Measurements from ENCODE around the gene RASGRF1. TPM values are rescaled to one million over a fixed set of nuclear protein-coding genes. Genes with fewer than 3 reads are reported as not detected.

RASGRF1 gene
- total and polyA plus RNA-seq, 2 donors (not counting 1 experiment from before 2014, with no cell fraction given): 1.0 to 9.4 TPM

DNA sequence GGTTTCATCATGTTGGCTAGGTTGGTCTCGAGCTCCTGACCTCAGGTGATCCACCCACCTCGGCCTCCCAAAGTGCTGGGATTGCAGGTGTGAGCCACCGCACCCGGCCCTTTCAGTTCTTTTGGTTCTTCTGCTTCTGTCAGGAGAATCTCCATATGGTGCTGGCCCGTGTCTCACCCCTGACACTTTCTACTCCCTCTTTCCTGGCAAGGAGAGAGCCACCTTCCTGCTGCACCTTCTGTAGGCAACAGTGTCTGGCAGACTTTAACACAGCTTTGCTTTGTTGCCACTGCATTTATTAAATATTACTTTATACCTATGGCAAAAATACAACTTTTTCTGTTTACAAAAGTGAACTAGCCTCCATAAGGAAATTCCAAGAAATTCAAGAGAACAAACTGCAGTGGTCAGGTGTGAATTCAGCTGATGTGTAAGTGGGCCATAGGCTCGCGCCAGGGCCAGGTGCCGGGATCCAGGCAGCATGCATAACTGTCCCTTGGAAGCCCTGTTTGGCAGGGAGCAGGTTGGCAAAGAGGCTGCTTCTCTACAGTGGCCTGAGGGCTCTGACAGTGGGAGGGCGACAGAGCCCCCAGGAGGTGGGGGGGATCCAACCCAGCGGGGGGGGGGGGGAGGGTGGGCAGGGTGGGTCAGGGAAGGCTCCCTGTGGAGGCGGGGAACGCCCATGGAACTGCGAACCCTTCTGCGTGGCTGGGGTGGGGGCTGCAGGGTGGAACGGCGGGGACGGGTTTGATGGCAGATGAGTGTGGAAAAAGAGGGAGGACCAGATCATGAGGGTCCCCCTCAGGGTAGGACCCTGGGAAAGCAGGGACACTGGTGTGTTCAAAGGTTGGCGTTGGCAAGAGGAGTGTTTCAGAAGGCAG lies 166.9 kb downstream of the RASGRF1 start:
- ATAC-seq (ENCODE audit: low read depth): no peak
- no peak overlapping the region for H3K4me3 ChIP-seq (ENCODE audit: control extremely low read depth in 1 of 5, extremely low read depth in 1 of 5, insufficient read depth in 1 of 5, low read depth in 2 of 5, low read length in 4 of 5)
- peaks cover 16% of the 10 kb centered on the region for H4K20me1 ChIP-seq (ENCODE audit: control insufficient read depth, insufficient read depth, low read length, poor library complexity, severe bottlenecking)
- DNase-seq: no peak
- H3K4me2 ChIP-seq (replicated peaks; ENCODE audit: low read depth, low read length, poor library complexity, severe bottlenecking): no peak overlapping the region
- WGBS (ENCODE audit: insufficient coverage): 97% methylated on average over 10 of the region's 18 CpGs
- no peak overlapping the region for H3K4me3 Mint-ChIP-seq
- H3K36me3 ChIP-seq (replicated peaks in 1 of 2; ENCODE audit: control extremely low read depth in 1 of 2, control insufficient read depth in 1 of 2, extremely low read depth in 1 of 2, insufficient read depth in 2 of 2, low read length in 1 of 2): peaks cover 10 to 75% of the 10 kb centered on the region in 2 experiments
- no peak for TF ChIP-seq EZH2 (IDR thresholded peaks at IDR 0.05; ENCODE audit: borderline replicate concordance, insufficient read depth, low read depth, low read length, poor library complexity, severe bottlenecking)
- TF ChIP-seq, protein P1, sequence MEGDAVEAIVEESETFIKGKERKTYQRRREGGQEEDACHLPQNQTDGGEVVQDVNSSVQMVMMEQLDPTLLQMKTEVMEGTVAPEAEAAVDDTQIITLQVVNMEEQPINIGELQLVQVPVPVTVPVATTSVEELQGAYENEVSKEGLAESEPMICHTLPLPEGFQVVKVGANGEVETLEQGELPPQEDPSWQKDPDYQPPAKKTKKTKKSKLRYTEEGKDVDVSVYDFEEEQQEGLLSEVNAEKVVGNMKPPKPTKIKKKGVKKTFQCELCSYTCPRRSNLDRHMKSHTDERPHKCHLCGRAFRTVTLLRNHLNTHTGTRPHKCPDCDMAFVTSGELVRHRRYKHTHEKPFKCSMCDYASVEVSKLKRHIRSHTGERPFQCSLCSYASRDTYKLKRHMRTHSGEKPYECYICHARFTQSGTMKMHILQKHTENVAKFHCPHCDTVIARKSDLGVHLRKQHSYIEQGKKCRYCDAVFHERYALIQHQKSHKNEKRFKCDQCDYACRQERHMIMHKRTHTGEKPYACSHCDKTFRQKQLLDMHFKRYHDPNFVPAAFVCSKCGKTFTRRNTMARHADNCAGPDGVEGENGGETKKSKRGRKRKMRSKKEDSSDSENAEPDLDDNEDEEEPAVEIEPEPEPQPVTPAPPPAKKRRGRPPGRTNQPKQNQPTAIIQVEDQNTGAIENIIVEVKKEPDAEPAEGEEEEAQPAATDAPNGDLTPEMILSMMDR (IDR thresholded peaks at IDR 0.05): no peak
- peak overlapping the region; percentile 81 for H3K27ac Mint-ChIP-seq
- CTCF ChIA-PET: interaction anchor here (0.7 to 5.0 kb wide), 5 partner anchors 13 to 261 kb away, joined by 3 to 25 read pairs (median 5); no protein-coding TSS in a partner anchor
- H3K9me3 ChIP-seq (ENCODE audit: control extremely low read depth in 1 of 3, control insufficient read depth in 2 of 3, insufficient read depth in 1 of 3, low read length in 2 of 3): no peaks in the 10 kb centered on the region
- POLR2A ChIA-PET: interaction anchor here (0.7 kb wide), 1 partner anchor 100 kb away, joined by 6 read pairs; no protein-coding TSS in a partner anchor
- H3K4me1 ChIP-seq (ENCODE audit: control insufficient read depth in 2 of 2, insufficient read depth in 2 of 2, low read length in 2 of 2): no peaks in the 10 kb centered on the region
- no peak overlapping the region for H2AFZ ChIP-seq (ENCODE audit: insufficient read depth, low read depth, low read length, poor library complexity, severe bottlenecking)
- no peak overlapping the region for H3K9ac ChIP-seq (ENCODE audit: low read length)
- no peaks in the 10 kb centered on the region for H3K9me3 Mint-ChIP-seq (ENCODE audit: insufficient read depth)
- intact Hi-C loops (cut with micrococcal nuclease): loop anchor here (5.0 kb wide), 1 partner anchor 54 kb away; no protein-coding TSS in a partner anchor
- H3K79me2 ChIP-seq (ENCODE audit: control insufficient read depth, insufficient read depth, low read length): peaks cover 7% of the 10 kb centered on the region
- H3K27ac ChIP-seq (ENCODE audit: low read length in 2 of 2): no peak overlapping the region
- no peaks in the 10 kb centered on the region for H3K27me3 ChIP-seq (replicated peaks in 1 of 4; ENCODE audit: control extremely low read depth in 1 of 4, control insufficient read depth in 3 of 4, insufficient read depth in 4 of 4, low read length in 3 of 4)
- peaks cover 6% of the 10 kb centered on the region for H3K4me1 Mint-ChIP-seq
- no peaks in the 10 kb centered on the region for H3K27me3 Mint-ChIP-seq

DNA sequence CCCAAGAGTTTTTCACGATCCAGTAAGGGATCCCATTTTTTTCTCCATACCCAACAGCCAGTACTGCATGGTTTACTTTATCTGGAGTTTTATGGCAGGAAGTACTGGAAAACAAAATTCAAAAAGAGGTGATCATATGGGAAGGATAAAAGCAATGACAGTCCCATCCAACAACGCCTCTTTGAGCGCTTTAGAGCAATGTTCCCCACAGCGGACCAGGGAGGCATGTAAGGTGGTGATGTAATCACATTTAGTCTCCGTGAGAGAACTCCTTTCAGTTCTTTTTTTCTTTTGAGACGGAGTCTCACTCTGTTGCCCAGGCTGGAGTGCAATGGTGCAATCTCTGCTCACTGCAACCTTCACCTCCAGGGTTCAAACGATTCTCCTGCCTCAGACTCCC lies 167.6 kb downstream of the RASGRF1 start:
- ATAC-seq (ENCODE audit: low read depth): peak; percentile 26
- no peak overlapping the region for H3K4me3 Mint-ChIP-seq
- CTCF ChIA-PET: interaction anchor here (0.7 to 5.0 kb wide), 2 partner anchors 17 to 101 kb away, joined by 3 to 25 read pairs; no protein-coding TSS in a partner anchor

More for the DNA sequence above, 167.6 kb downstream of the RASGRF1 start:
- no peaks in the 10 kb centered on the region for H3K27me3 ChIP-seq (replicated peaks in 1 of 4; ENCODE audit: control extremely low read depth in 1 of 4, control insufficient read depth in 3 of 4, insufficient read depth in 4 of 4, low read length in 3 of 4)
- peaks cover 10 to 78% of the 10 kb centered on the region in 2 experiments for H3K36me3 ChIP-seq (replicated peaks in 1 of 2; ENCODE audit: control extremely low read depth in 1 of 2, control insufficient read depth in 1 of 2, extremely low read depth in 1 of 2, insufficient read depth in 2 of 2, low read length in 1 of 2)
- H3K27ac ChIP-seq (ENCODE audit: low read length in 2 of 2): no peak overlapping the region
- intact Hi-C loops (cut with micrococcal nuclease): loop anchor here (5.0 kb wide), 1 partner anchor 54 kb away; no protein-coding TSS in a partner anchor
- peaks cover 6% of the 10 kb centered on the region for H3K4me1 Mint-ChIP-seq
- no peaks in the 10 kb centered on the region for H3K27me3 Mint-ChIP-seq
- H3K9me3 ChIP-seq (ENCODE audit: control extremely low read depth in 1 of 3, control insufficient read depth in 2 of 3, insufficient read depth in 1 of 3, low read length in 2 of 3): no peaks in the 10 kb centered on the region
- H3K79me2 ChIP-seq (ENCODE audit: control insufficient read depth, insufficient read depth, low read length): peaks cover 7% of the 10 kb centered on the region
- no peak for DNase-seq
- 63% methylated on average over 4 of the region's 7 CpGs for WGBS (ENCODE audit: insufficient coverage)
- no peak overlapping the region for H3K4me3 ChIP-seq (ENCODE audit: control extremely low read depth in 1 of 5, extremely low read depth in 1 of 5, insufficient read depth in 1 of 5, low read depth in 2 of 5, low read length in 4 of 5)
- H3K27ac Mint-ChIP-seq: peak overlapping the region; percentile 50
- H3K4me2 ChIP-seq (replicated peaks; ENCODE audit: low read depth, low read length, poor library complexity, severe bottlenecking): no peak overlapping the region
- POLR2A ChIA-PET: interaction anchor here (1.3 kb wide), 1 partner anchor 13 kb away, joined by 8 read pairs; no protein-coding TSS in a partner anchor
- TF ChIP-seq, protein P1 (IDR thresholded peaks at IDR 0.05): no peak
- no peak for TF ChIP-seq EZH2 (IDR thresholded peaks at IDR 0.05; ENCODE audit: borderline replicate concordance, insufficient read depth, low read depth, low read length, poor library complexity, severe bottlenecking)
- peaks cover 15% of the 10 kb centered on the region for H4K20me1 ChIP-seq (ENCODE audit: control insufficient read depth, insufficient read depth, low read length, poor library complexity, severe bottlenecking)
- H3K4me1 ChIP-seq (ENCODE audit: control insufficient read depth in 2 of 2, insufficient read depth in 2 of 2, low read length in 2 of 2): no peaks in the 10 kb centered on the region
- no peaks in the 10 kb centered on the region for H3K9me3 Mint-ChIP-seq (ENCODE audit: insufficient read depth)
- H2AFZ ChIP-seq (ENCODE audit: insufficient read depth, low read depth, low read length, poor library complexity, severe bottlenecking): no peak overlapping the region
- no peak overlapping the region for H3K9ac ChIP-seq (ENCODE audit: low read length)

Data from B cell (primary cell).